ENCODE measurements around the gene CAPG.

- TF ChIP-seq, protein P1, sequence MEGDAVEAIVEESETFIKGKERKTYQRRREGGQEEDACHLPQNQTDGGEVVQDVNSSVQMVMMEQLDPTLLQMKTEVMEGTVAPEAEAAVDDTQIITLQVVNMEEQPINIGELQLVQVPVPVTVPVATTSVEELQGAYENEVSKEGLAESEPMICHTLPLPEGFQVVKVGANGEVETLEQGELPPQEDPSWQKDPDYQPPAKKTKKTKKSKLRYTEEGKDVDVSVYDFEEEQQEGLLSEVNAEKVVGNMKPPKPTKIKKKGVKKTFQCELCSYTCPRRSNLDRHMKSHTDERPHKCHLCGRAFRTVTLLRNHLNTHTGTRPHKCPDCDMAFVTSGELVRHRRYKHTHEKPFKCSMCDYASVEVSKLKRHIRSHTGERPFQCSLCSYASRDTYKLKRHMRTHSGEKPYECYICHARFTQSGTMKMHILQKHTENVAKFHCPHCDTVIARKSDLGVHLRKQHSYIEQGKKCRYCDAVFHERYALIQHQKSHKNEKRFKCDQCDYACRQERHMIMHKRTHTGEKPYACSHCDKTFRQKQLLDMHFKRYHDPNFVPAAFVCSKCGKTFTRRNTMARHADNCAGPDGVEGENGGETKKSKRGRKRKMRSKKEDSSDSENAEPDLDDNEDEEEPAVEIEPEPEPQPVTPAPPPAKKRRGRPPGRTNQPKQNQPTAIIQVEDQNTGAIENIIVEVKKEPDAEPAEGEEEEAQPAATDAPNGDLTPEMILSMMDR (tag by site-specific recombination; IDR thresholded peaks at IDR 0.05), result no peak
- TF ChIP-seq BCL6B (tag by site-specific recombination; IDR thresholded peaks at IDR 0.05) (no peak), ZNF292 (tag by site-specific recombination; IDR thresholded peaks at IDR 0.05; ENCODE audit: borderline replicate concordance, low read depth) (no peak), ZNF274 (IDR thresholded peaks at IDR 0.05; ENCODE audit: low read length) (no peak), ZNF274 (tag by site-specific recombination; IDR thresholded peaks at IDR 0.05; ENCODE audit: borderline replicate concordance) (no peak), ZNF10 (tag by site-specific recombination; IDR thresholded peaks at IDR 0.05) (no peak), KLF7 (tag by site-specific recombination; IDR thresholded peaks at IDR 0.05; ENCODE audit: borderline replicate concordance) (no peak), ZNF623 (tag by site-specific recombination; IDR thresholded peaks at IDR 0.05) (no peak), YY2 (tag by site-specific recombination; IDR thresholded peaks at IDR 0.05) (no peak), ZNF670 (tag by site-specific recombination; IDR thresholded peaks at IDR 0.05; ENCODE audit: low read depth) (no peak), ZFHX2 (tag by site-specific recombination; conservative IDR thresholded peaks at IDR 0.05) (no peak)
- TF ChIP-seq, protein P2, sequence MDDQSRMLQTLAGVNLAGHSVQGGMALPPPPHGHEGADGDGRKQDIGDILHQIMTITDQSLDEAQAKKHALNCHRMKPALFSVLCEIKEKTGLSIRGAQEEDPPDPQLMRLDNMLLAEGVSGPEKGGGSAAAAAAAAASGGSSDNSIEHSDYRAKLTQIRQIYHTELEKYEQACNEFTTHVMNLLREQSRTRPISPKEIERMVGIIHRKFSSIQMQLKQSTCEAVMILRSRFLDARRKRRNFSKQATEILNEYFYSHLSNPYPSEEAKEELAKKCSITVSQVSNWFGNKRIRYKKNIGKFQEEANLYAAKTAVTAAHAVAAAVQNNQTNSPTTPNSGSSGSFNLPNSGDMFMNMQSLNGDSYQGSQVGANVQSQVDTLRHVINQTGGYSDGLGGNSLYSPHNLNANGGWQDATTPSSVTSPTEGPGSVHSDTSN (CRISPR knock-in tag; IDR thresholded peaks at IDR 0.05), result no peak
- TF ChIP-seq, protein P3, sequence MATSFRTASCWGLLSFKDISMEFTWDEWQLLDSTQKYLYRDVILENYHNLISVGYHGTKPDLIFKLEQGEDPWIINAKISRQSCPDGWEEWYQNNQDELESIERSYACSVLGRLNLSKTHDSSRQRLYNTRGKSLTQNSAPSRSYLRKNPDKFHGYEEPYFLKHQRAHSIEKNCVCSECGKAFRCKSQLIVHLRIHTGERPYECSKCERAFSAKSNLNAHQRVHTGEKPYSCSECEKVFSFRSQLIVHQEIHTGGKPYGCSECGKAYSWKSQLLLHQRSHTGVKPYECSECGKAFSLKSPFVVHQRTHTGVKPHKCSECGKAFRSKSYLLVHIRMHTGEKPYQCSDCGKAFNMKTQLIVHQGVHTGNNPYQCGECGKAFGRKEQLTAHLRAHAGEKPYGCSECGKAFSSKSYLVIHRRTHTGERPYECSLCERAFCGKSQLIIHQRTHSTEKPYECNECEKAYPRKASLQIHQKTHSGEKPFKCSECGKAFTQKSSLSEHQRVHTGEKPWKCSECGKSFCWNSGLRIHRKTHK (tag by site-specific recombination; IDR thresholded peaks at IDR 0.05), result no peak
- TF ChIP-seq, protein P4, sequence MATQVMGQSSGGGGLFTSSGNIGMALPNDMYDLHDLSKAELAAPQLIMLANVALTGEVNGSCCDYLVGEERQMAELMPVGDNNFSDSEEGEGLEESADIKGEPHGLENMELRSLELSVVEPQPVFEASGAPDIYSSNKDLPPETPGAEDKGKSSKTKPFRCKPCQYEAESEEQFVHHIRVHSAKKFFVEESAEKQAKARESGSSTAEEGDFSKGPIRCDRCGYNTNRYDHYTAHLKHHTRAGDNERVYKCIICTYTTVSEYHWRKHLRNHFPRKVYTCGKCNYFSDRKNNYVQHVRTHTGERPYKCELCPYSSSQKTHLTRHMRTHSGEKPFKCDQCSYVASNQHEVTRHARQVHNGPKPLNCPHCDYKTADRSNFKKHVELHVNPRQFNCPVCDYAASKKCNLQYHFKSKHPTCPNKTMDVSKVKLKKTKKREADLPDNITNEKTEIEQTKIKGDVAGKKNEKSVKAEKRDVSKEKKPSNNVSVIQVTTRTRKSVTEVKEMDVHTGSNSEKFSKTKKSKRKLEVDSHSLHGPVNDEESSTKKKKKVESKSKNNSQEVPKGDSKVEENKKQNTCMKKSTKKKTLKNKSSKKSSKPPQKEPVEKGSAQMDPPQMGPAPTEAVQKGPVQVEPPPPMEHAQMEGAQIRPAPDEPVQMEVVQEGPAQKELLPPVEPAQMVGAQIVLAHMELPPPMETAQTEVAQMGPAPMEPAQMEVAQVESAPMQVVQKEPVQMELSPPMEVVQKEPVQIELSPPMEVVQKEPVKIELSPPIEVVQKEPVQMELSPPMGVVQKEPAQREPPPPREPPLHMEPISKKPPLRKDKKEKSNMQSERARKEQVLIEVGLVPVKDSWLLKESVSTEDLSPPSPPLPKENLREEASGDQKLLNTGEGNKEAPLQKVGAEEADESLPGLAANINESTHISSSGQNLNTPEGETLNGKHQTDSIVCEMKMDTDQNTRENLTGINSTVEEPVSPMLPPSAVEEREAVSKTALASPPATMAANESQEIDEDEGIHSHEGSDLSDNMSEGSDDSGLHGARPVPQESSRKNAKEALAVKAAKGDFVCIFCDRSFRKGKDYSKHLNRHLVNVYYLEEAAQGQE (tag by site-specific recombination; IDR thresholded peaks at IDR 0.05), result no peak
Measured at GRCh38 chr2:85368921-85369320, 41.2 kb downstream of the CAPG start.

Measured in HEK293 (cell line).